Activated CD4-positive, alpha-beta T cell treated with anti-CD3 and anti-CD28 coated beads, Interleukin-2, amount 10 ng/mL, durations not matched to agents 24 days and 14 days (primary cell): ENCODE data around the gene LPP. TPM values are rescaled to one million over a fixed set of nuclear protein-coding genes. Genes with fewer than 3 reads are reported as not detected.
A peak's percentile ranks its signal among the peaks of the same experiment; 100 is the strongest.

Source experiments
- DNase-seq: peaks from one replicate; pipeline ENCODE4 v3.0.0; 2022
- H3K27ac Mint-ChIP-seq: one replicate; pipeline ENCODE4 v1.8.0; 2022; ENCODE audit warnings: mild to moderate bottlenecking, mixed read lengths
- H3K27me3 Mint-ChIP-seq: one replicate; pipeline ENCODE4 v1.8.0; 2022; ENCODE audit warnings: mixed read lengths
- H3K36me3 Mint-ChIP-seq: one replicate; pipeline ENCODE4 v1.8.0; 2022; ENCODE audit warnings: low read depth, mild to moderate bottlenecking, mixed read lengths
- H3K4me1 Mint-ChIP-seq: one replicate; pipeline ENCODE4 v1.8.0; 2021; ENCODE audit warnings: mixed read lengths
- H3K4me3 Mint-ChIP-seq: one replicate; pipeline ENCODE4 v1.8.0; 2022; ENCODE audit warnings: mild to moderate bottlenecking, moderate library complexity, mixed read lengths
- H3K9me3 Mint-ChIP-seq: one replicate; pipeline ENCODE4 v1.8.0; 2021; ENCODE audit warnings: mixed read lengths
- intact Hi-C: fragments of 100-400 bp; cut with micrococcal nuclease; formaldehyde crosslinking; loops from one replicate; pipeline ENCODE4 v1.15.1; 2023
- total RNA-seq: library from RNA; stranded (reverse); gene quantifications from 2 replicates; pipeline ENCODE4 v1.2.3, GENCODE V29; 2022

The LPP gene
- total RNA-seq, 1 donor from 2014 or later: 41.4 TPM

DNA sequence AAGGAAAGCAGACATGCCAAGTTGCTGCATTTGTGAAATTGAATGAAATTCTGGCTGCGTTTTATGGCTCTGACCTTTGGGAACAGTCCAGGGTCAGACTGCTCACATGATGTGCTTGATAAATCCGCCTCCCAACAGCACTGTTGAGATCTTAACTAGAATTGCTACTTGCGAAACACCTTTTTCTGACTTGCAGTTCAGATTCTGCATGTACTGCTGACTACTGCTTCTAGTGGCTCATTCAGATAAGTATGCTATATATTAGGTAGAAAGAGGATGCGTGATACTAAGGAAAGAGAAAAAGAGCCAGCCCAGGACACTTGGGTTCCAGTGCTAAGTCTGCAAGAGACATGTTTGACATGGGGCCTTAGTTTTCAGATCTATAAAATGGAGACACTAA lies 129.4 kb downstream of the LPP start:
- intact Hi-C loops: loop anchor here (2.0 to 10.0 kb wide), 3 partner anchors 19 to 401 kb away; partner anchors contain the start of gene LPP
- H3K9me3 Mint-ChIP-seq: no peaks in the 10 kb centered on the region
- peaks cover 10% of the 10 kb centered on the region for H3K36me3 Mint-ChIP-seq
- DNase-seq: no peak
- H3K4me3 Mint-ChIP-seq: no peak overlapping the region
- no peaks in the 10 kb centered on the region for H3K27me3 Mint-ChIP-seq
- H3K4me1 Mint-ChIP-seq: peaks cover 51% of the 10 kb centered on the region
- H3K27ac Mint-ChIP-seq: peak overlapping the region; percentile 34

GRCh38 chr3:188284455-188285212 lies 130.7 kb downstream of the LPP start:
- H3K9me3 Mint-ChIP-seq: no peaks in the 10 kb centered on the region
- no peaks in the 10 kb centered on the region for H3K27me3 Mint-ChIP-seq
- peak overlapping the region; percentile 17 for H3K4me3 Mint-ChIP-seq
- peaks cover 46% of the 10 kb centered on the region for H3K4me1 Mint-ChIP-seq
- intact Hi-C loops: loop anchor here (1.0 to 10.0 kb wide), 10 partner anchors 15 to 542 kb away; partner anchors contain the start of gene LPP
- peak overlapping the region; percentile 80 for H3K27ac Mint-ChIP-seq
- peaks cover 10% of the 10 kb centered on the region for H3K36me3 Mint-ChIP-seq
- DNase-seq: peak; percentile 78

DNA sequence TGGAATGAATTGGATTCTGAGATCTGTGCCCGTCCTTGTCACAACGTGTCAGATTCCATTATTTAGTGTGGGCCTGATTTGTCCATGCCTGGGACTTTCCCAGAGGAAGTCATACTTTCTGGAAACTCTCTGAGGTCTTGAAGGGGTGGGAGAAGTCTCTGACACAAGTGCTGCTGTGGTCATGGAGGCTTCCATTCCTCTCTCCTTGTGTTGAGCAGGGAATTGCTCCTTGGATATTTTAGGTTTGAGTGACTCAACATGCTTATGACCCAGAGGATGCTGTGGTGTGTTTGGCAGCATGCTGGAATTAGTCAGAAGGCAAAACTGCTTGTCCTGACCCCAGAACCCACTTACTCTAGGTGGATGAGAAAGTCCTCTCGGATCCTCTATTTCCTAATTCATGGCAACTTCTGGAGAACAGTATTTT lies 132.1 kb downstream of the LPP start:
- DNase-seq: no peak

GRCh38 chr3:188287339-188287738 lies 133.4 kb downstream of the LPP start:
- intact Hi-C loops: loop anchor here (10.0 kb wide), 1 partner anchor 397 kb away; no protein-coding TSS in a partner anchor
- peaks cover 27% of the 10 kb centered on the region for H3K36me3 Mint-ChIP-seq
- no peak for DNase-seq
- peaks cover 50% of the 10 kb centered on the region for H3K4me1 Mint-ChIP-seq
- H3K27ac Mint-ChIP-seq: peak overlapping the region; percentile 19
- H3K4me3 Mint-ChIP-seq: no peak overlapping the region
- no peaks in the 10 kb centered on the region for H3K27me3 Mint-ChIP-seq
- H3K9me3 Mint-ChIP-seq: peaks cover 5% of the 10 kb centered on the region

More for the DNA sequence above, 132.1 kb downstream of the LPP start:
- Mint-ChIP-seq H3K36me3 (peaks cover 21% of the 10 kb centered on the region), H3K27ac (peak overlapping the region; percentile 80), H3K27me3 (no peaks in the 10 kb centered on the region), H3K4me1 (peaks cover 48% of the 10 kb centered on the region), H3K9me3 (no peaks in the 10 kb centered on the region), H3K4me3 (peak overlapping the region; percentile 4)
- intact Hi-C loops: loop anchor here (10.0 kb wide), 1 partner anchor 399 kb away; no protein-coding TSS in a partner anchor

DNA sequence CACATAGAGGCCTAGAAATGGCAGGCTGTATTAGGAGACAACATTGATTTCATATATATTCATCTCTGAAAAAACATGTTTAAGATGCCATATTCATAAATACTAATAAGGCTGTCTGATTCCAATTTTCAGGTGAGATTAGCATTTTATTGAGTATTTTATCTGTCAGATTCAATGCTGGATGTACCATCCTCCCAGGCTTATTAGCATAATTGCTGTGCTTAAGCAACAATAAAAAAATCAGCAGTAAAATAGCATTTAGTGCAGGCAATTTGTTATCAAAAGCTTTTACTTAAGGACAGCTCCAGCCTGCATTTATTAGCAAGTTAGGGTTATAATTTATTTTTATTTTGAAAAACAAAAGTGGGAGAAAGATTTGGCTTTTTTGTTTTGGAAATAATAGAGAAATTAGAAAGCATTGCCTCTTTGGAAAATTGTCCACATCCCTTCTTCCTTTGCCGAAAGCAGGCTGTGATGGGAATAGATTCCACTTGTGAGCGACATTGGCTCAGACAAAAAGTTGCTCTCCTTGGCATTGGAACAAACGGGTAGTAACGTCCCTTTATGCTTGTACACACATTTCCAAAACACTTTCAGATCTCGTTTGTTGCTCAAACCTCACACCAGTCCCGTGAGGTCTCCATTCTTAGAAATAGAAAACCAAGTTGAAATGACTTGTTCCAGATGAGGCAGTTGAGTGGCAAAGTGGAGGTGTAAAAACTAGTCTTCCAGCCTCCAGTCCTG lies 134.0 kb downstream of the LPP start:
- H3K9me3 Mint-ChIP-seq: peaks cover 6% of the 10 kb centered on the region
- intact Hi-C loops: loop anchor here (10.0 kb wide), 1 partner anchor 397 kb away; no protein-coding TSS in a partner anchor
- no peak for DNase-seq
- no peak overlapping the region for H3K4me3 Mint-ChIP-seq
- H3K4me1 Mint-ChIP-seq: peaks cover 51% of the 10 kb centered on the region
- peak overlapping the region; percentile 9 for H3K27ac Mint-ChIP-seq
- H3K27me3 Mint-ChIP-seq: no peaks in the 10 kb centered on the region
- peaks cover 33% of the 10 kb centered on the region for H3K36me3 Mint-ChIP-seq

DNA sequence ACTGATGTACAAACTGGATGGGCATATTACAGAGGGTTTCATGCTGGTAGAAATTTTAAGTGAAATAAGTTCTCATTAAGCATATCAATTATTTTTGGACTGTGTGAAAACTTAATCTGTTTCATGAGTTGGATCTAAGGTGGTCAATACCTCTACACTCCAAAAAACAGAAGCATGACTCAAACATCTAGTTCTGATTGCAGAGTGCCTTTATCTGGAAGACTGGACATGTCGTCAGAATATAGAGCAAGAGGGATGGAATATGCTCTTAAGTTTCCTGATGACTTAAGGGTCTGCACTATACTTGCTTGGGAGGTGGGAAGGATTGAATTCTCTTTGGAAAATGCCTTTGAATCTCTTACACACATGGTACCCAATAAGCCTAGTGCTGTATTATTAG lies 138.3 kb downstream of the LPP start:
- peaks cover 54% of the 10 kb centered on the region for H3K4me1 Mint-ChIP-seq
- DNase-seq: no peak
- intact Hi-C loops: no loop called here
- peaks cover 6% of the 10 kb centered on the region for H3K9me3 Mint-ChIP-seq
- H3K27me3 Mint-ChIP-seq: no peaks in the 10 kb centered on the region
- H3K27ac Mint-ChIP-seq: peak overlapping the region; percentile 41
- no peak overlapping the region for H3K4me3 Mint-ChIP-seq
- peaks cover 38% of the 10 kb centered on the region for H3K36me3 Mint-ChIP-seq

GRCh38 chr3:188292827-188293226 lies 138.9 kb downstream of the LPP start:
- H3K27ac Mint-ChIP-seq: no peak overlapping the region
- no peaks in the 10 kb centered on the region for H3K27me3 Mint-ChIP-seq
- DNase-seq: no peak
- peaks cover 37% of the 10 kb centered on the region for H3K36me3 Mint-ChIP-seq
- peaks cover 55% of the 10 kb centered on the region for H3K4me1 Mint-ChIP-seq
- intact Hi-C loops: no loop called here
- peaks cover 6% of the 10 kb centered on the region for H3K9me3 Mint-ChIP-seq
- H3K4me3 Mint-ChIP-seq: no peak overlapping the region

- DNase-seq: no peak
- H3K36me3 Mint-ChIP-seq: peaks cover 37% of the 10 kb centered on the region
- no peak overlapping the region for H3K4me3 Mint-ChIP-seq
- H3K4me1 Mint-ChIP-seq: peaks cover 64% of the 10 kb centered on the region
- H3K9me3 Mint-ChIP-seq: peaks cover 12% of the 10 kb centered on the region
- H3K27me3 Mint-ChIP-seq: no peaks in the 10 kb centered on the region
- no peak overlapping the region for H3K27ac Mint-ChIP-seq
- intact Hi-C loops: loop anchor here (2.0 kb wide), 1 partner anchor 15 kb away; no protein-coding TSS in a partner anchor
These were observed 140.2 kb downstream of the LPP start for GRCh38 chr3:188294113-188294512.

GRCh38 chr3:188294823-188295487 lies 141.0 kb downstream of the LPP start:
- peaks cover 35% of the 10 kb centered on the region for H3K36me3 Mint-ChIP-seq
- no peaks in the 10 kb centered on the region for H3K27me3 Mint-ChIP-seq
- no peak overlapping the region for H3K27ac Mint-ChIP-seq
- intact Hi-C loops: loop anchor here (2.0 to 5.0 kb wide), 6 partner anchors 14 to 657 kb away; no protein-coding TSS in a partner anchor
- H3K4me3 Mint-ChIP-seq: no peak overlapping the region
- H3K4me1 Mint-ChIP-seq: peaks cover 71% of the 10 kb centered on the region
- H3K9me3 Mint-ChIP-seq: peaks cover 12% of the 10 kb centered on the region
- DNase-seq: no peak

DNA sequence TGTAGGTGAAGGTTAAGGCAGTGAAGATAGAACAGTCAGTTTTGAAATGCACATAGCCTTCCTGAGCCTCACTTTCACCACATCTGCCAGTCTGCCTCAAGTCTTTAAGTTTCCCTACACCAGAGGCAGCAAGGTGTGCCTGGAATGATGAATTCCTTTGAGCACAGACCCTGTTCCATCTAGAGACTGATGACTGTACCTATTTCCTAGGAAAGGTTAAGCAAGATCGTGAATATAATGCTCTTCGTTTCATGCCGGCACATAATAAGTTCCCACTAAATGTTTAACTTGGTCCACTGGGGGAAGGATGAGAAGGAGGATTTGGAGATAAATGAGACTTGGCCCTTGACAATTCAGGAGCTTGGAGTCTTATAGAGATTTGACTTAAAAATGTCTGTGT lies 141.9 kb downstream of the LPP start:
- H3K9me3 Mint-ChIP-seq: peaks cover 13% of the 10 kb centered on the region
- DNase-seq: no peak
- H3K27ac Mint-ChIP-seq: peak overlapping the region; percentile 38
- intact Hi-C loops: loop anchor here (2.0 to 5.0 kb wide), 6 partner anchors 13 to 656 kb away; no protein-coding TSS in a partner anchor
- peaks cover 1% of the 10 kb centered on the region for H3K27me3 Mint-ChIP-seq
- H3K4me3 Mint-ChIP-seq: no peak overlapping the region
- peaks cover 71% of the 10 kb centered on the region for H3K4me1 Mint-ChIP-seq
- peaks cover 30% of the 10 kb centered on the region for H3K36me3 Mint-ChIP-seq

GRCh38 chr3:188296761-188297612 lies 143.0 kb downstream of the LPP start:
- intact Hi-C loops: loop anchor here (5.0 kb wide), 5 partner anchors 235 to 655 kb away; no protein-coding TSS in a partner anchor
- peaks cover 14% of the 10 kb centered on the region for H3K9me3 Mint-ChIP-seq
- H3K27me3 Mint-ChIP-seq: peaks cover 5% of the 10 kb centered on the region
- DNase-seq: no peak
- peaks cover 28% of the 10 kb centered on the region for H3K36me3 Mint-ChIP-seq
- H3K27ac Mint-ChIP-seq: peak overlapping the region; percentile 73
- peaks cover 74% of the 10 kb centered on the region for H3K4me1 Mint-ChIP-seq
- no peak overlapping the region for H3K4me3 Mint-ChIP-seq

DNA sequence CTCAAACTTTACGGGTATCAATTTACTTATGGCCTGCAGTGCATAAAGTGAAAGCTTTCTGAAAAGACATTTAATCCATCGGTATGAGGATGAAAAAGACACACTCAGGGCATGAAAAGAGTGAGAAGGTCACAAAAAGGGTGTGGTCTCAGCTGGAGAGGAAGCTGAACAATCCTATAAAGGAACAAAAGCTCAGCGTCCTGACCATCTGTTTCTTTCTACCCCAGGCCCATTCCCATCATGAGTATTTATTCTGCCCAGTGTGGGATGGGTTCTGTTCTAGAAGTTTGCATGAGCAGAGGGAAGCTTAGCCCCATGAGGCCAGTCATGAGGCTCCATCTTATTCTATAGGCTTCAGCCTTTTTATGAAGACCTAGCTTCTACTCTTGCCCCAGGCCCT lies 144.6 kb downstream of the LPP start:
- H3K9me3 Mint-ChIP-seq: peaks cover 10% of the 10 kb centered on the region
- peaks cover 5% of the 10 kb centered on the region for H3K27me3 Mint-ChIP-seq
- intact Hi-C loops: loop anchor here (2.0 to 5.0 kb wide), 6 partner anchors 40 to 654 kb away; no protein-coding TSS in a partner anchor
- peaks cover 77% of the 10 kb centered on the region for H3K4me1 Mint-ChIP-seq
- peak overlapping the region; percentile 95 for H3K27ac Mint-ChIP-seq
- DNase-seq: no peak
- peak overlapping the region; percentile 52 for H3K4me3 Mint-ChIP-seq
- H3K36me3 Mint-ChIP-seq: peaks cover 18% of the 10 kb centered on the region
